ENCODE results near the gene SLC38A8. TPM values are rescaled to one million over a fixed set of nuclear protein-coding genes. Genes with fewer than 3 reads are reported as not detected.
A peak's percentile ranks its signal among the peaks of the same experiment; 100 is the strongest.

SLC38A8 gene
- total and polyA plus RNA-seq, 12 donors, result 0.45 to 30.8 (median 3.2) TPM; not detected in 8

DNA sequence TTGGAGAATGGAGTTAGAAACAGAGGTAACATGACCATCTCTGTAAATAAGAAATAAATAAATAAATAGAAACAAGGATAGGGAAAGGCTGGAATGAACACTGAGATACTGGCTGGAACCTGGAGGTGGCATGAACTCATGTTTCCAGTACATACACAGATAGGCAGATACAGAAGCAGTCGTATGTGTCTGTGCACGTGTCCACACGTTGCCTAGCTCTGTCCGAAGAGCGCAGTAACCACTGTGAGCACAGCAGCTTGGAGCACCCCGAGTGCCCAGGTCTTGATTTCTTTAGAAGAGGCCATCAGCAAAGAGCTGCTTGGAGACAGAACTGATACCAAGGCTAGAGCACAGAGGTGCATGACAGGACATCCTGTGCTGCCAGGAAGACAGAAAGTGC lies 37.1 kb upstream of the SLC38A8 start:
- no peak overlapping the region for H3K4me3 ChIP-seq
- peaks cover 0 to 98% (median 36%) of the 10 kb centered on the region in 9 donors for H3K36me3 ChIP-seq
- peak overlapping the region in 5 of 10 donors; percentile 17 to 42 (median 37) for H3K27ac ChIP-seq
- ATAC-seq, result peak in 4 of 8 donors; percentile 23 to 46 (median 26)
- H3K9me3 ChIP-seq, result no peaks in the 10 kb centered on the region
- intact Hi-C loops (cut with DNase I), result loop anchor here in 6 of 10 donors (5.0 to 10.0 kb wide), 6 partner anchors 38 to 405 kb away; partner anchors contain the start of genes DNAAF1 (in 1 of the 6), HSDL1 (in 1 of the 6) and MBTPS1 (in 1 of the 6)
- TF ChIP-seq, protein P1, sequence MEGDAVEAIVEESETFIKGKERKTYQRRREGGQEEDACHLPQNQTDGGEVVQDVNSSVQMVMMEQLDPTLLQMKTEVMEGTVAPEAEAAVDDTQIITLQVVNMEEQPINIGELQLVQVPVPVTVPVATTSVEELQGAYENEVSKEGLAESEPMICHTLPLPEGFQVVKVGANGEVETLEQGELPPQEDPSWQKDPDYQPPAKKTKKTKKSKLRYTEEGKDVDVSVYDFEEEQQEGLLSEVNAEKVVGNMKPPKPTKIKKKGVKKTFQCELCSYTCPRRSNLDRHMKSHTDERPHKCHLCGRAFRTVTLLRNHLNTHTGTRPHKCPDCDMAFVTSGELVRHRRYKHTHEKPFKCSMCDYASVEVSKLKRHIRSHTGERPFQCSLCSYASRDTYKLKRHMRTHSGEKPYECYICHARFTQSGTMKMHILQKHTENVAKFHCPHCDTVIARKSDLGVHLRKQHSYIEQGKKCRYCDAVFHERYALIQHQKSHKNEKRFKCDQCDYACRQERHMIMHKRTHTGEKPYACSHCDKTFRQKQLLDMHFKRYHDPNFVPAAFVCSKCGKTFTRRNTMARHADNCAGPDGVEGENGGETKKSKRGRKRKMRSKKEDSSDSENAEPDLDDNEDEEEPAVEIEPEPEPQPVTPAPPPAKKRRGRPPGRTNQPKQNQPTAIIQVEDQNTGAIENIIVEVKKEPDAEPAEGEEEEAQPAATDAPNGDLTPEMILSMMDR (IDR thresholded peaks at IDR 0.05), result no peak
- H3K27me3 ChIP-seq, result no peaks in the 10 kb centered on the region
- DNase-seq, result no peak
- H3K4me1 ChIP-seq, result peaks cover 0 to 35% (median 22%) of the 10 kb centered on the region in 9 donors
- WGBS, 2 donors, result 70 to 76% methylated on average over 6 of the region's 6 CpGs

DNA sequence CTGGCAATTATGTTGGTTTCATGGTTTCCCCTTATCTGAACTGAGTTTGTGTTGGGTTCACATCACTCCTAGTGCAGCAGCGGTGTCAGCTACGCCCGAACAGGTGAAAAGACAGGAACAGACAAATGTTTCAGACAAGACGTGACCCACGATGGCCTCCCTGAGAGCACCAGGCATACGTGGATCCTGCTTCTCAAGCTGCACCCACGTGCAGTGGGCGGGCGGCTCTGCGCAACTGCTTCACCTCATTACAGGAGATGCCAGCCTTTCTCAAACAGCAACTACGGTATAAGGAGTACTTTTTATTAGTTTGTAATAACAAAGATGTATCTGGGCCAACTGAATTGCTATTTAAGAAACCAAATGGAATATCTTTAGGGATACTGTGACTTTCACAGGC lies 32.8 kb upstream of the SLC38A8 start:
- Histone ChIP-seq H3K4me1 (peaks cover 0 to 38% (median 18%) of the 10 kb centered on the region in 9 donors), H3K27ac (peak overlapping the region in 9 of 10 donors; percentile 48 to 81 (median 77))
- intact Hi-C loops (cut with DNase I), result loop anchor here in 1 of 10 donors (10.0 kb wide), 1 partner anchor 69 kb away; the partner anchor contains the start of genes DNAAF1 and HSDL1

GRCh38 chr16:84074721-84075120 lies 32.1 kb upstream of the SLC38A8 start:
- peaks cover 0 to 98% (median 47%) of the 10 kb centered on the region in 9 donors for H3K36me3 ChIP-seq
- no peaks in the 10 kb centered on the region for H3K27me3 ChIP-seq
- H3K4me1 ChIP-seq, result peaks cover 0 to 31% (median 11%) of the 10 kb centered on the region in 9 donors
- DNase-seq (peak in 1 of 2 donors; percentile 54), ATAC-seq (peak; percentile 80 to 97 (median 92))
- TF ChIP-seq, protein P1 (IDR thresholded peaks at IDR 0.05), result no peak
- intact Hi-C loops (cut with DNase I), result loop anchor here in 1 of 10 donors (10.0 kb wide), 1 partner anchor 70 kb away; the partner anchor contains the start of genes DNAAF1 and HSDL1
- H3K27ac ChIP-seq, result peak overlapping the region in 9 of 10 donors; percentile 48 to 81 (median 77)
- H3K9me3 ChIP-seq, result no peaks in the 10 kb centered on the region
- 62 to 66% methylated on average over 3 of the region's 3 CpGs for WGBS, 2 donors
- peak overlapping the region in 1 of 10 donors; percentile 9 for H3K4me3 ChIP-seq

More for the DNA sequence above, 32.8 kb upstream of the SLC38A8 start:
- Histone ChIP-seq H3K4me3 (peak overlapping the region in 1 of 10 donors; percentile 9), H3K9me3 (no peaks in the 10 kb centered on the region), H3K36me3 (peaks cover 0 to 98% (median 43%) of the 10 kb centered on the region in 9 donors), H3K27me3 (no peaks in the 10 kb centered on the region)
- 62 to 76% methylated on average over 11 of the region's 11 CpGs for WGBS, 2 donors
- no peak for DNase-seq
- TF ChIP-seq, protein P1 (IDR thresholded peaks at IDR 0.05), result no peak
- peak in 5 of 8 donors; percentile 2 to 23 (median 14) for ATAC-seq

- no peaks in the 10 kb centered on the region for H3K27me3 ChIP-seq
- H3K27ac ChIP-seq, result peak overlapping the region in 1 of 10 donors; percentile 15
- no peaks in the 10 kb centered on the region for H3K9me3 ChIP-seq
- H3K4me3 ChIP-seq, result no peak overlapping the region
- H3K4me1 ChIP-seq, result peaks cover 0 to 22% (median 10%) of the 10 kb centered on the region in 9 donors
- no peak for ATAC-seq
- TF ChIP-seq, protein P1 (IDR thresholded peaks at IDR 0.05), result no peak
- no peak for DNase-seq
- intact Hi-C loops (cut with DNase I), result loop anchor here in 1 of 10 donors (10.0 kb wide), 1 partner anchor 73 kb away; the partner anchor contains the start of genes DNAAF1 and HSDL1
- WGBS, 2 donors, result 80 to 85% methylated on average over 10 of the region's 10 CpGs
- H3K36me3 ChIP-seq, result peaks cover 0 to 100% (median 66%) of the 10 kb centered on the region in 9 donors
These were observed 29.4 kb upstream of the SLC38A8 start for GRCh38 chr16:84072014-84072413.
